ENCODE measurements around the gene MBTPS2.

- TF ChIP-seq CTCF (IDR thresholded peaks at IDR 0.05) (no peak), POLR2A (IDR thresholded peaks at IDR 0.05) (no peak), POLR2AphosphoS5 (IDR thresholded peaks at IDR 0.05; ENCODE audit: insufficient read depth in 1 of 2, low read depth in 1 of 2) (no peak)
Observed at GRCh38 chrX:21847342-21847741, 7.9 kb downstream of the MBTPS2 start.
